Measurements from ENCODE around the gene LAYN. TPM values are rescaled to one million over a fixed set of nuclear protein-coding genes. Genes with fewer than 3 reads are reported as not detected.

The LAYN gene
- polyA plus RNA-seq, 1 of the 3 experiments (the other 2 are of a cell fraction), result 366 TPM

GRCh38 chr11:111569476-111569875 lies 29.0 kb downstream of the LAYN start:
- Histone ChIP-seq H3K4me2 (no peak overlapping the region), H3K4me3 (ENCODE audit: low read depth in 2 of 2, low read length in 1 of 2) (no peak overlapping the region), H3K36me3 (replicated peaks in 1 of 2; ENCODE audit: control insufficient read depth in 1 of 2, insufficient read depth in 2 of 2, low read length in 1 of 2) (no peaks in the 10 kb centered on the region), H3K27me3 (ENCODE audit: insufficient read depth) (no peaks in the 10 kb centered on the region), H4K20me1 (ENCODE audit: insufficient read depth) (no peaks in the 10 kb centered on the region), H3K9me3 (no peaks in the 10 kb centered on the region), H3K9ac (no peak overlapping the region), H3K79me2 (ENCODE audit: insufficient read depth) (no peaks in the 10 kb centered on the region), H3F3A (replicated peaks; ENCODE audit: insufficient read depth) (peaks cover 18% of the 10 kb centered on the region), H3K27ac (ENCODE audit: low read depth in 2 of 2, low read length in 1 of 2) (no peak overlapping the region), H3K4me1 (ENCODE audit: control insufficient read depth in 1 of 2, insufficient read depth in 2 of 2, low read depth in 1 of 2, low read length in 1 of 2) (peaks cover 3 to 19% of the 10 kb centered on the region in 2 experiments; a peak in 3 of 4 replicates), H2AFZ (ENCODE audit: low read depth) (no peak overlapping the region; the same call in 1 of the 2 replicates), H3K9me2 (no peaks in the 10 kb centered on the region)
- no peak for DNase-seq
- ChIA-PET CTCF (interaction anchor here (0.8 to 1.6 kb wide), 4 partner anchors 17 to 208 kb away, joined by 3 to 8 read pairs (median 4); partner anchors contain the start of gene SIK2), POLR2A (no interaction called here)
- WGBS (ENCODE audit: low lambda C conversion rate), result 70% methylated on average over 4 of the region's 4 CpGs
- TF ChIP-seq CHD2 (IDR thresholded peaks at IDR 0.05; ENCODE audit: low read length, partially characterized antibody), result no peak
- no peak for TF ChIP-seq JUND (IDR thresholded peaks at IDR 0.05)
- TF ChIP-seq GATA2 (CRISPR knock-in tag; IDR thresholded peaks at IDR 0.05), result no peak
- TF ChIP-seq FOSL2 (IDR thresholded peaks at IDR 0.05; ENCODE audit: borderline replicate concordance, low read depth), result no peak
- no peak for TF ChIP-seq YY1 (IDR thresholded peaks at IDR 0.05; ENCODE audit: low read depth)
- TF ChIP-seq MXI1 (IDR thresholded peaks at IDR 0.05; ENCODE audit: low read depth, low read length), result no peak
- no peak for TF ChIP-seq TCF12 (IDR thresholded peaks at IDR 0.05)

GRCh38 chr11:111570796-111571195 lies 30.3 kb downstream of the LAYN start:
- H4K20me1 ChIP-seq (ENCODE audit: insufficient read depth), result no peaks in the 10 kb centered on the region
- H3K27me3 ChIP-seq (ENCODE audit: insufficient read depth), result no peaks in the 10 kb centered on the region
- H3K79me2 ChIP-seq (ENCODE audit: insufficient read depth), result no peaks in the 10 kb centered on the region
- CTCF ChIA-PET, result interaction anchor here (1.4 to 1.6 kb wide), 2 partner anchors 16 to 31 kb away, joined by 5 to 8 read pairs; partner anchors contain the start of gene SIK2
- no peaks in the 10 kb centered on the region for H3K36me3 ChIP-seq (replicated peaks in 1 of 2; ENCODE audit: control insufficient read depth in 1 of 2, insufficient read depth in 2 of 2, low read length in 1 of 2)
- no peaks in the 10 kb centered on the region for H3K9me3 ChIP-seq
- H3K9me2 ChIP-seq, result no peaks in the 10 kb centered on the region
- no peak overlapping the region for H3K4me3 ChIP-seq (ENCODE audit: low read depth in 2 of 2, low read length in 1 of 2)
- no peak overlapping the region for H3K9ac ChIP-seq
- 85% methylated on average over 6 of the region's 6 CpGs for WGBS (ENCODE audit: low lambda C conversion rate)
- no peak overlapping the region for H3K4me2 ChIP-seq
- H3K4me1 ChIP-seq (ENCODE audit: control insufficient read depth in 1 of 2, insufficient read depth in 2 of 2, low read depth in 1 of 2, low read length in 1 of 2), result peaks cover 3 to 19% of the 10 kb centered on the region in 2 experiments; a peak in 3 of 4 replicates
- no peak for TF ChIP-seq PBX3 (IDR thresholded peaks at IDR 0.05)
- no peak for TF ChIP-seq RCOR1 (IDR thresholded peaks at IDR 0.05; ENCODE audit: low read length)
- no peak for TF ChIP-seq RXRA (IDR thresholded peaks at IDR 0.05; ENCODE audit: borderline replicate concordance, low read depth)
- TF ChIP-seq POLR2AphosphoS5 (IDR thresholded peaks at IDR 0.05; ENCODE audit: low read depth, low read length), result no peak
- TF ChIP-seq NRF1 (IDR thresholded peaks at IDR 0.05; ENCODE audit: low read depth, low read length), result no peak
- POLR2A ChIA-PET, result no interaction called here
- no peak overlapping the region for H2AFZ ChIP-seq (ENCODE audit: low read depth)
- H3F3A ChIP-seq (replicated peaks; ENCODE audit: insufficient read depth), result peaks cover 9% of the 10 kb centered on the region
- no peak for DNase-seq
- H3K27ac ChIP-seq (ENCODE audit: low read depth in 2 of 2, low read length in 1 of 2), result no peak overlapping the region
